GM13976 (cell line): ENCODE measurements around the gene FOSB.

ENCODE experiments used
- DNase-seq: peaks from one replicate; pipeline ENCODE4 v3.0.0; 2012; ENCODE audit warnings: low spot score
- CTCF ChIP-seq: IDR thresholded peaks from 2 replicates; pipeline ENCODE4 v1.5.1; 2012; ENCODE audit warnings: borderline replicate concordance, mild to moderate bottlenecking; ENCODE audit not compliant: insufficient read depth; ENCODE audit errors: extremely low read depth, missing control alignments, control extremely low read depth
- in situ Hi-C: fragments of 300-500 bp; cut with MboI; formaldehyde crosslinking; loops from one replicate; pipeline ENCODE4 v1.12.0; 2022; ENCODE audit warnings: low sequenced_read_pairs, mixed read lengths, inconsistent platforms; ENCODE audit not compliant: unreplicated experiment

Gene FOSB

GRCh38 chr19:45505151-45505995 lies 37.6 kb downstream of the FOSB start:
- in situ Hi-C loops, result no loop called here
- no peak for DNase-seq
- no peak for TF ChIP-seq CTCF

- no peak for DNase-seq
- TF ChIP-seq CTCF, result no peak
- in situ Hi-C loops, result no loop called here
Measured at GRCh38 chr19:45505996-45506245, 38.1 kb downstream of the FOSB start.

GRCh38 chr19:45506246-45506988 lies 38.6 kb downstream of the FOSB start:
- in situ Hi-C loops, result no loop called here
- peak; percentile 82 for TF ChIP-seq CTCF
- peak; percentile 93 for DNase-seq

- peak; percentile 87 for DNase-seq
- no peak for TF ChIP-seq CTCF
- in situ Hi-C loops, result no loop called here
Measured at GRCh38 chr19:45506989-45507871, 39.4 kb downstream of the FOSB start, which contains the start of gene VASP. Gene VASP (plus strand): TSS chr19:45507479. CDS start chr19:45507772, 293 bp downstream.

- no peak for TF ChIP-seq CTCF
Measured at GRCh38 chr19:45507872-45508416, 40.1 kb downstream of the FOSB start.

GRCh38 chr19:45508417-45508860 lies 40.6 kb downstream of the FOSB start:
- TF ChIP-seq CTCF, result no peak
- in situ Hi-C loops, result no loop called here
- DNase-seq, result no peak

More at GRCh38 chr19:45507872-45508416, 40.1 kb downstream of the FOSB start:
- DNase-seq, result no peak
- in situ Hi-C loops, result no loop called here
